ENCODE data around the gene HTR3D. TPM values are rescaled to one million over a fixed set of nuclear protein-coding genes. Genes with fewer than 3 reads are reported as not detected.

The HTR3D gene
- total RNA-seq, 1 experiment from 2014 or later: not detected

DNA sequence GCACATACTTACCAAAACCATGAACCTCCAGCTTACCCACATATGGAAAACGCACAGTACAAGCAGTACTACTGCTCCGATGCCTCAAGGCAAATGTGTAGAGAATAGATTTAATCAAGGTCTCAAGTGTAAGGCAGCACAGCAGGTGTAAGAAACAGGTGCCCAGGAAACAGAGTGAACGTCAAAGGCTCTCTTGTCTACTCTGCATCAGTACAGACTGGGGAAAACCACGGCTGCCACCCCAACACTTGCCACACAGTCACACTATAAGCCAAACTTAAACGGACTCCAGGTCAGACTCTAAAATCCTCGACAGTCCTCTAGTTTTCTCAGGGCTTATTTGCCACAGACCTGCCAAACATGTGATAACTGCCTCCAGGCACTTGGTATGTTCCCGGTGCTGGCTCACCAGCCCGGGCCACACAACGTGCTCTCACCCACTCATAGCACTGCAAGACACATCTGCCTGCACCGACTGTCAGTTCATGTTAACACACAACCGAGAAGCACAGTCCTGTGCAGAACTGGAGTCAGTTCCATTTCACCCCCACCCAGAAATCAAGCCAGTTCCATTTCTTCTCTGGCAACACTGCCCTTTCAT lies 44.4 kb upstream of the HTR3D start (continued):
- TF ChIP-seq, protein P1, sequence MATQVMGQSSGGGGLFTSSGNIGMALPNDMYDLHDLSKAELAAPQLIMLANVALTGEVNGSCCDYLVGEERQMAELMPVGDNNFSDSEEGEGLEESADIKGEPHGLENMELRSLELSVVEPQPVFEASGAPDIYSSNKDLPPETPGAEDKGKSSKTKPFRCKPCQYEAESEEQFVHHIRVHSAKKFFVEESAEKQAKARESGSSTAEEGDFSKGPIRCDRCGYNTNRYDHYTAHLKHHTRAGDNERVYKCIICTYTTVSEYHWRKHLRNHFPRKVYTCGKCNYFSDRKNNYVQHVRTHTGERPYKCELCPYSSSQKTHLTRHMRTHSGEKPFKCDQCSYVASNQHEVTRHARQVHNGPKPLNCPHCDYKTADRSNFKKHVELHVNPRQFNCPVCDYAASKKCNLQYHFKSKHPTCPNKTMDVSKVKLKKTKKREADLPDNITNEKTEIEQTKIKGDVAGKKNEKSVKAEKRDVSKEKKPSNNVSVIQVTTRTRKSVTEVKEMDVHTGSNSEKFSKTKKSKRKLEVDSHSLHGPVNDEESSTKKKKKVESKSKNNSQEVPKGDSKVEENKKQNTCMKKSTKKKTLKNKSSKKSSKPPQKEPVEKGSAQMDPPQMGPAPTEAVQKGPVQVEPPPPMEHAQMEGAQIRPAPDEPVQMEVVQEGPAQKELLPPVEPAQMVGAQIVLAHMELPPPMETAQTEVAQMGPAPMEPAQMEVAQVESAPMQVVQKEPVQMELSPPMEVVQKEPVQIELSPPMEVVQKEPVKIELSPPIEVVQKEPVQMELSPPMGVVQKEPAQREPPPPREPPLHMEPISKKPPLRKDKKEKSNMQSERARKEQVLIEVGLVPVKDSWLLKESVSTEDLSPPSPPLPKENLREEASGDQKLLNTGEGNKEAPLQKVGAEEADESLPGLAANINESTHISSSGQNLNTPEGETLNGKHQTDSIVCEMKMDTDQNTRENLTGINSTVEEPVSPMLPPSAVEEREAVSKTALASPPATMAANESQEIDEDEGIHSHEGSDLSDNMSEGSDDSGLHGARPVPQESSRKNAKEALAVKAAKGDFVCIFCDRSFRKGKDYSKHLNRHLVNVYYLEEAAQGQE (IDR thresholded peaks at IDR 0.05; ENCODE audit: low read depth): no peak

DNA sequence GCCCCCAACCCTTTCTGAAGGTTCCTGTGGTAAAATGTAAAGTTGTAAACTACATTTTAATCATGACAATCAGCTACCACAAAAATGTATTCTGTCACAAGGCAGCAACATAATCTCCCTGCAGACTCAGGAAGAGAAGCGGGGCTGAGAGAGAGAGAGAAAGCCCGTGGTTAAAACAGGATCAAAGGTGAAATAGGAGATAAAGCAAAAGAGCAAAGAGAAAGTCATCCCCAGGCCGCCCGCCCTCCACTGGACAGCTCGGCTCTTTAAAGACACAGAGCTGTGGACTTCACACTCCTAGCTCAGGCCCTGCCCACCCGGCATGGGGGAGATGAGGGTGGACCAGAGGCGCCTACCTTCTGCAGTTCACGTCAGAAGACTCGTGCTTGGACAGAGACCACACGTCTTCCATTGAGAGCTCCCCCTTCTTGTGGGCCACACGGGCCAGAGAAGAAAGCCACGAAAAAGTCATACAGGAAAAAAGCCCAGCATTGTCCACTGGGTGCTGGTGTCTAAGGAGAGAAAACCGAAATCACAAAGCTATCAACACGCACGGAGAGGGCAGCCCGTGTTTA lies 43.2 kb upstream of the HTR3D start:
- Histone ChIP-seq H3K4me3 (replicated peaks in 1 of 2; ENCODE audit: low read depth in 1 of 2, low read length in 2 of 2) (no peak overlapping the region), H3K36me3 (ENCODE audit: control insufficient read depth in 1 of 2, insufficient read depth in 2 of 2, low read length in 2 of 2) (peaks cover 4 to 7% of the 10 kb centered on the region in 2 experiments; a peak in 2 of 4 replicates), H3K9me3 (ENCODE audit: control insufficient read depth in 1 of 2, insufficient read depth in 1 of 2, low read depth in 1 of 2, low read length in 2 of 2) (no peaks in the 10 kb centered on the region), H3K27ac (ENCODE audit: low read depth, low read length) (no peak overlapping the region), H3K9ac (ENCODE audit: low read length) (no peak overlapping the region), H3K27me3 (ENCODE audit: insufficient read depth, low read length) (no peaks in the 10 kb centered on the region), H3K79me2 (ENCODE audit: insufficient read depth, low read length) (no peaks in the 10 kb centered on the region), H3K4me1 (ENCODE audit: control insufficient read depth in 1 of 2, insufficient read depth in 2 of 2, low read length in 2 of 2) (no peaks in the 10 kb centered on the region), H2AFZ (ENCODE audit: low read depth, low read length, poor library complexity, severe bottlenecking) (no peak overlapping the region), H3K4me2 (ENCODE audit: low read length) (no peak overlapping the region), H3K9me2 (ENCODE audit: insufficient read depth) (no peaks in the 10 kb centered on the region), H4K20me1 (ENCODE audit: insufficient read depth) (no peaks in the 10 kb centered on the region)
- no peak for DNase-seq (ENCODE audit: low read depth, low spot score)
- ChIA-PET POLR2A (interaction anchor here (0.7 kb wide), 1 partner anchor 27 kb away, joined by 3 read pairs; no protein-coding TSS in a partner anchor), RAD21 (ENCODE audit: low non-redundant PET in 1 of 2, low total read pairs in 2 of 2, uncharacterized antibody in 2 of 2, unreplicated experiment in 2 of 2) (no interaction called here), CTCF (interaction anchor here (1.2 kb wide), 1 partner anchor 30 kb away, joined by 3 read pairs; no protein-coding TSS in a partner anchor)
- intact Hi-C loops (cut with micrococcal nuclease): no loop called here
- ATAC-seq: no peak
- no peak for TF ChIP-seq POLR2A (IDR thresholded peaks at IDR 0.05; ENCODE audit: borderline replicate concordance, extremely low read depth, insufficient read depth, insufficient read length)
- TF ChIP-seq CBX3 (IDR thresholded peaks at IDR 0.05; ENCODE audit: low read depth): no peak
- no peak for TF ChIP-seq EGR1 (IDR thresholded peaks at IDR 0.05; ENCODE audit: low read depth)
- TF ChIP-seq SP1 (IDR thresholded peaks at IDR 0.05; ENCODE audit: low read depth): no peak
- TF ChIP-seq, protein P2, sequence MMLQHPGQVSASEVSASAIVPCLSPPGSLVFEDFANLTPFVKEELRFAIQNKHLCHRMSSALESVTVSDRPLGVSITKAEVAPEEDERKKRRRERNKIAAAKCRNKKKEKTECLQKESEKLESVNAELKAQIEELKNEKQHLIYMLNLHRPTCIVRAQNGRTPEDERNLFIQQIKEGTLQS (IDR thresholded peaks at IDR 0.05): no peak
- no peak for TF ChIP-seq YY1 (IDR thresholded peaks at IDR 0.05; ENCODE audit: extremely low read depth, insufficient replicate concordance, low read depth, low read length)
- TF ChIP-seq, protein P3, sequence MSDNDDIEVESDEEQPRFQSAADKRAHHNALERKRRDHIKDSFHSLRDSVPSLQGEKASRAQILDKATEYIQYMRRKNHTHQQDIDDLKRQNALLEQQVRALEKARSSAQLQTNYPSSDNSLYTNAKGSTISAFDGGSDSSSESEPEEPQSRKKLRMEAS (IDR thresholded peaks at IDR 0.05): no peak
- TF ChIP-seq FOSL1 (IDR thresholded peaks at IDR 0.05; ENCODE audit: low read depth): no peak
- TF ChIP-seq, protein P4, sequence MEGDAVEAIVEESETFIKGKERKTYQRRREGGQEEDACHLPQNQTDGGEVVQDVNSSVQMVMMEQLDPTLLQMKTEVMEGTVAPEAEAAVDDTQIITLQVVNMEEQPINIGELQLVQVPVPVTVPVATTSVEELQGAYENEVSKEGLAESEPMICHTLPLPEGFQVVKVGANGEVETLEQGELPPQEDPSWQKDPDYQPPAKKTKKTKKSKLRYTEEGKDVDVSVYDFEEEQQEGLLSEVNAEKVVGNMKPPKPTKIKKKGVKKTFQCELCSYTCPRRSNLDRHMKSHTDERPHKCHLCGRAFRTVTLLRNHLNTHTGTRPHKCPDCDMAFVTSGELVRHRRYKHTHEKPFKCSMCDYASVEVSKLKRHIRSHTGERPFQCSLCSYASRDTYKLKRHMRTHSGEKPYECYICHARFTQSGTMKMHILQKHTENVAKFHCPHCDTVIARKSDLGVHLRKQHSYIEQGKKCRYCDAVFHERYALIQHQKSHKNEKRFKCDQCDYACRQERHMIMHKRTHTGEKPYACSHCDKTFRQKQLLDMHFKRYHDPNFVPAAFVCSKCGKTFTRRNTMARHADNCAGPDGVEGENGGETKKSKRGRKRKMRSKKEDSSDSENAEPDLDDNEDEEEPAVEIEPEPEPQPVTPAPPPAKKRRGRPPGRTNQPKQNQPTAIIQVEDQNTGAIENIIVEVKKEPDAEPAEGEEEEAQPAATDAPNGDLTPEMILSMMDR (IDR thresholded peaks at IDR 0.05 in 2 of 3, conservative IDR thresholded peaks at IDR 0.05 in 1 of 3; ENCODE audit: borderline replicate concordance in 1 of 3, insufficient read depth in 1 of 3, low read depth in 2 of 3, low read length in 2 of 3): no peak
- BruUV-seq (replicated peaks): no TSS peak

Measured in HCT116 (cell line).